Mesangial cell (primary cell): ENCODE results near the gene OR1J4. TPM values are rescaled to one million over a fixed set of nuclear protein-coding genes. Genes with fewer than 3 reads are reported as not detected.

Experiments used
- total RNA-seq: library from RNA; depleted of rRNA; stranded (reverse); fragments of >200 nt; gene quantifications from 2 replicates; pipeline ENCODE4 v1.2.3, GENCODE V29; 2015

The OR1J4 gene, protein sequence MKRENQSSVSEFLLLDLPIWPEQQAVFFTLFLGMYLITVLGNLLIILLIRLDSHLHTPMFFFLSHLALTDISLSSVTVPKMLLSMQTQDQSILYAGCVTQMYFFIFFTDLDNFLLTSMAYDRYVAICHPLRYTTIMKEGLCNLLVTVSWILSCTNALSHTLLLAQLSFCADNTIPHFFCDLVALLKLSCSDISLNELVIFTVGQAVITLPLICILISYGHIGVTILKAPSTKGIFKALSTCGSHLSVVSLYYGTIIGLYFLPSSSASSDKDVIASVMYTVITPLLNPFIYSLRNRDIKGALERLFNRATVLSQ
- total RNA-seq, result not detected in 2 replicates

DNA sequence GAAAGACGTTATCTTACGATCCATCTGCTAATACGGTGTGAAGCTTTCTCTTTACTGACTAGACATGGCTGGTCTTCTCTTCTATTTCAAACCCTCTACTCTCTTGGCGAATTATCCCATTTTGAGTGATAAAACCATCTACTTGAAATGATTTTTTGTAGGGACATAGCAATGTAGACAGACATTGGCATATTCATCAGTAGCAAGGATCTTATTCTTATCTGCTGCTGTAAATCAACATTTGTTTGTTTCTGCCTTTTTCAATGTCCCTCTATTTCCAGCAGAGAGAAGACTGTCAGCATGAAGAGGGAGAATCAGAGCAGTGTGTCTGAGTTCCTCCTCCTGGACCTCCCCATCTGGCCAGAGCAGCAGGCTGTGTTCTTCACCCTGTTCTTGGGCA is at the start of gene OR1J4:
Gene OR1J4, plus strand, starts transcription at position 301 of the 400 bp plus-strand sequence. Its CDS starts 0 bp downstream, at position 301.

DNA sequence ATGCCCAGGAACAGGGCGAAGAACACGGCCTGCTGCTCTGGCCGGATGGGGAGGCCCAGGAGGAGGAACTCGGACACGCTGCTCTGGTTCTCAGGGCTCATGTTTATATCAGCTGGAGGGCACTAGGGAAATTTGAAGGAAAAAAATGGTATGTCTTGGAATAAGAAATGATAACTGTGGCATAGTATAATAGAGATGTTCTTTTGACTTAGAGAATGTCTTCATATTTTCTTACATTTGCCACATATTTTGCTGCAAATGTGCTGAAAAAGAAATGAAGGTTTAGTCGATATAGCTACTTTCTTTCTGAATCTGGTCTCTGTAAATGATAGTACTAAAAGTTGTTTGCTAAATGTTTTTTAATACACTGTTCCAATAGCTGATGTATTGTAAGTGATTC is 41.1 kb upstream of the OR1J4 start, which contains the start of gene OR1J1:
Gene OR1J1, minus strand, starts transcription at position 101 of the 400 bp plus-strand sequence. Its CDS starts 0 bp downstream, at position 101.

DNA sequence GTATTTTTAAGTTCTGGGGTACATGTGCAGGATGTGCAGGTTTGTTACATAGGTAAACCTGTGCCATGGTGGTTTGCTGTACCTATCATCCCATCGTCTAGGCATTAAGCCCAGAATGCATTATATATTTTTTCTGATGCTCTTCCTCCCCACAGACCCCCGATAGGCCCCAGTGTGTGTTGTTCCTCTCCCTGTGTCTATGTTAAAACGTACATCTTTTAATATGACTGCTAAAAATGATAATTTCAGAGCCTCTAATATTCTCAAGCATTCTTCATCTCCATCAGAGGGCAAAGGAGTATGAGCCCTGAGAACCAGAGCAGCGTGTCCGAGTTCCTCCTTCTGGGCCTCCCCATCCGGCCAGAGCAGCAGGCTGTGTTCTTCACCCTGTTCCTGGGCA is 8.4 kb upstream of the OR1J4 start, which contains the start of gene OR1J2:
Gene OR1J2, plus strand, starts transcription at position 301 of the 400 bp plus-strand sequence. Its CDS starts 0 bp downstream, at position 301.

DNA sequence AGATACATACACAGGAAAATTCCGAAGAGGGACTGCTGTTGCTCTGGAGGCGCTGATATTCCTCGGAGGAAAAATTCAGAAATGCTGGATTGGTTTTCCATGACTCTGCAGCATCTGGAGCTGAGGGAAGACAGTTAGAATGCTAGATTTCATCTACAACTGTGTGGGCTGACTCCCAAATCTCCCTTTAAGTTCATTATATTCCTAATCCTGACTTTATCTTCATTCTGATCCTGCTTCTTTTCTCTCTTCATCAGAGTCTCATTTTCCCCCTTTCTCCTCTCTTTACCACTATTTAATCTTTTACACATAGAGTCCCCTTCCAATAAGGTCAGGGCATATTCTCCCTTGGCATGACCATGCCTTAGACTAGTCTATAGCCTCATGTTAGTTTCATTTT is 8.3 kb downstream of the OR1J4 start, which contains the start of gene OR1N1:
Gene OR1N1, minus strand, starts transcription at position 101 of the 400 bp plus-strand sequence. Its CDS starts 0 bp downstream, at position 101.

DNA sequence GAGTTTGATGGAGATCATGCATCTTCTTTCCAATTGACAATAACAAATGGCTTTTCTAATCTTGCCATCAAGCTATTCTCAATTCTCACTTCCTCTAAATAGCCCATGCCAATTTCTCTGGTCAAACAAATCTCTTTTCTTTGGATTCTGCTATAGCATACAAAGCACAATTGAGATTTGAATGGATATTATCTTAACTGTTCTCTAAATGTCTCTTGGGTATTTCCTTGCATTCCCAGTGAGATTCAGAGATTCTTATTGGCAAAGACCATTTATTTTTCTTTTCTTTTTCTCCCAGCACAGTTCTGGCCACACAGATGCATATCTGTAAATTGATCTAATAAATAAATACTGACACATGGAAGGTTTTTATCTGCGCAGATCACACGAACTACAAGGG is 33.9 kb downstream of the OR1J4 start, which contains the start of gene OR1N2:
Gene OR1N2, plus strand, starts transcription at position 301 of the 400 bp plus-strand sequence. CDS start 100 bp downstream, outside the sequence.

Other genes starting within 250 kb of the OR1J4 start
- 0.16 and 1.4 TPM in 2 replicates for gene PTGS1, start 148.1 kb upstream of the OR1J4 start, total RNA-seq
- gene OR1J1, start 41.2 kb upstream of the OR1J4 start, total RNA-seq, result not detected in 2 replicates
- gene OR1J2, start 8.3 kb upstream of the OR1J4 start, total RNA-seq, result not detected in 2 replicates
- gene OR1N1, start 8.2 kb downstream of the OR1J4 start, total RNA-seq, result not detected in 2 replicates
- gene OR1N2, start 34.0 kb downstream of the OR1J4 start, total RNA-seq, result not detected in 2 replicates
- gene OR1L8, start 64.2 kb downstream of the OR1J4 start, total RNA-seq, result not detected in 2 replicates
- not detected in 2 replicates for gene OR1Q1, start 95.6 kb downstream of the OR1J4 start, total RNA-seq
- gene OR1B1, start 138.5 kb downstream of the OR1J4 start, total RNA-seq, result not detected in 2 replicates
- gene OR1L1, start 142.6 kb downstream of the OR1J4 start, total RNA-seq, result not detected in 2 replicates
- not detected in 2 replicates for gene OR1L3, start 156.0 kb downstream of the OR1J4 start, total RNA-seq
- not detected in 2 replicates for gene OR1L4, start 204.8 kb downstream of the OR1J4 start, total RNA-seq
- gene OR1L6, start 223.2 kb downstream of the OR1J4 start, total RNA-seq, result not detected in 2 replicates